ENCODE results near the gene EEF1AKMT3. TPM values are rescaled to one million over a fixed set of nuclear protein-coding genes. Genes with fewer than 3 reads are reported as not detected.

EEF1AKMT3 gene
- total RNA-seq, 1 experiment from 2014 or later: 5.0 TPM

DNA sequence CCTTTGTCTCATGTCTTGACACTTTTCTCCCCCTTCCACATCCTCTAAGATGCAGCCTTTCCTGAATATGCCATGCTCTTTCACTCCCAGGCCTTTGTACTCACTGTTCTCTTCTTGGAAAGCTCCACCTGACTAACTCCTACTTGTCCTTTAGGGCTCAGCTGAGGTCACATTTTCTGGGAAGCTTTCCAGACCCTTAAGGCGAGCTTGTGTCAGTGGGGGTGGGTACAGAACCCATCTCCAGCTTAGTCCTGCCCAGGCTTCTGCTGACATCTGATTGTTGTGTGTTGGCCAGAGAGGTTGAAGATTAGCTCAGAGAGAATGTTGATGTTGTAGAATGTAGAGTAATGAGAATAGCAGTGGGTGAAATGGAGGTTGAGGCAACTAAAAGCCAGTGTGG lies 7.3 kb downstream of the EEF1AKMT3 start:
- CTCF ChIA-PET: interaction anchor here (1.3 kb wide), 1 partner anchor 20 kb away, joined by 3 read pairs; no protein-coding TSS in a partner anchor
- Histone ChIP-seq H3K27me3 (ENCODE audit: insufficient read depth, low read length) (no peaks in the 10 kb centered on the region), H3K79me2 (ENCODE audit: insufficient read depth, low read length) (peaks cover 21% of the 10 kb centered on the region), H3K27ac (ENCODE audit: low read depth, low read length) (no peak overlapping the region), H3K9ac (ENCODE audit: low read length) (no peak overlapping the region), H3K4me1 (ENCODE audit: control insufficient read depth in 1 of 2, insufficient read depth in 2 of 2, low read length in 2 of 2) (peaks cover 6 to 10% of the 10 kb centered on the region in 2 experiments), H3K9me2 (ENCODE audit: insufficient read depth) (no peaks in the 10 kb centered on the region), H3K9me3 (ENCODE audit: control insufficient read depth in 1 of 2, insufficient read depth in 1 of 2, low read depth in 1 of 2, low read length in 2 of 2) (no peaks in the 10 kb centered on the region), H3K4me2 (ENCODE audit: low read length) (no peak overlapping the region), H2AFZ (ENCODE audit: low read depth, low read length, poor library complexity, severe bottlenecking) (no peak overlapping the region), H4K20me1 (ENCODE audit: insufficient read depth) (no peaks in the 10 kb centered on the region), H3K4me3 (replicated peaks in 1 of 2; ENCODE audit: low read depth in 1 of 2, low read length in 2 of 2) (no peak overlapping the region), H3K36me3 (ENCODE audit: control insufficient read depth in 1 of 2, insufficient read depth in 2 of 2, low read length in 2 of 2) (no peaks in the 10 kb centered on the region)
- RAD21 ChIA-PET (ENCODE audit: low non-redundant PET in 1 of 2, low total read pairs in 2 of 2, uncharacterized antibody in 2 of 2, unreplicated experiment in 2 of 2): no interaction called here
- TF ChIP-seq ZNF274 (IDR thresholded peaks at IDR 0.05; ENCODE audit: low read depth, low read length): no peak
- TF ChIP-seq TCF7L2 (IDR thresholded peaks at IDR 0.05; ENCODE audit: borderline replicate concordance, extremely low read depth, insufficient read depth, insufficient read length): no peak
- TF ChIP-seq EGR1 (IDR thresholded peaks at IDR 0.05; ENCODE audit: low read depth): no peak
- no peak for TF ChIP-seq CBX3 (IDR thresholded peaks at IDR 0.05; ENCODE audit: low read depth)
- no peak for TF ChIP-seq ZFX (IDR thresholded peaks at IDR 0.05)
- no peak for TF ChIP-seq EZH2 (IDR thresholded peaks at IDR 0.05)
- no peak for TF ChIP-seq FOSL1 (IDR thresholded peaks at IDR 0.05; ENCODE audit: low read depth)
- no peak for TF ChIP-seq SRF (IDR thresholded peaks at IDR 0.05; ENCODE audit: low read depth)
- no TSS peak for BruUV-seq (replicated peaks)
- ATAC-seq (no peak), DNase-seq (ENCODE audit: low read depth, low spot score) (no peak)
- POLR2A ChIA-PET: interaction anchor here (0.8 to 1.1 kb wide), 2 partner anchors 8 to 14 kb away, joined by 3 read pairs; partner anchors contain the start of genes EEF1AKMT3 and METTL1
- intact Hi-C loops (cut with micrococcal nuclease): no loop called here

DNA sequence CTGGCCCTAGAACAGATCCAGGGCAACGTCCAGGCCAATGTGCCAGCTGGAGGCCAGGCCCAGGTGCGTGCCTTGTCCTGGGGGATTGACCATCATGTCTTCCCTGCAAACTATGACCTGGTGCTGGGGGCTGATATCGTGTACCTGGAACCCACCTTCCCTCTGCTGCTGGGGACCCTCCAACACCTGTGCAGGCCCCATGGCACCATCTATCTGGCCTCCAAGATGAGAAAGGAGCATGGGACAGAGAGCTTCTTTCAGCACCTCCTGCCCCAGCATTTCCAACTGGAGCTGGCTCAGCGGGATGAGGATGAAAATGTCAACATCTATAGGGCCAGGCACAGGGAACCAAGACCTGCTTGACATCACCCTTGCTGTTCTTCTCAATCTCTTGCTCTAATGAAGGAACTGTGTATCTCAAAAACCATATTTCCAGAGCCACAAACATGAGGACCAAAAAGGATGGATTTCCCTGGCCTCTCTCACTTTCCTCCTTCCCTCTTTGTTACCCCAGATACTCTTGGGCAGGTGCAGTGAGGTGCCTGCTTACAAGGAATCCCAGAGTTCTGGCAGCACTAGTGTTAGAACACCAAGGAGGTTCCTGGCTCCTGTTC lies 8.0 kb downstream of the EEF1AKMT3 start:
- no peak for DNase-seq (ENCODE audit: low read depth, low spot score)
- H4K20me1 ChIP-seq (ENCODE audit: insufficient read depth): no peaks in the 10 kb centered on the region
- no peak overlapping the region for H3K9ac ChIP-seq (ENCODE audit: low read length)
- H3K36me3 ChIP-seq (ENCODE audit: control insufficient read depth in 1 of 2, insufficient read depth in 2 of 2, low read length in 2 of 2): peaks cover 0 to under 1% of the 10 kb centered on the region in 2 experiments; a peak in 1 of 4 replicates
- H3K27ac ChIP-seq (ENCODE audit: low read depth, low read length): no peak overlapping the region
- H3K4me2 ChIP-seq (ENCODE audit: low read length): no peak overlapping the region
- H2AFZ ChIP-seq (ENCODE audit: low read depth, low read length, poor library complexity, severe bottlenecking): no peak overlapping the region
- ChIA-PET CTCF (interaction anchor here (1.3 kb wide), 1 partner anchor 21 kb away, joined by 3 read pairs; no protein-coding TSS in a partner anchor), POLR2A (interaction anchor here (0.8 to 1.7 kb wide), 3 partner anchors 8 to 14 kb away, joined by 3 to 5 read pairs (median 3); partner anchors contain the start of genes CYP27B1, EEF1AKMT3 and METTL1), RAD21 (ENCODE audit: low non-redundant PET in 1 of 2, low total read pairs in 2 of 2, uncharacterized antibody in 2 of 2, unreplicated experiment in 2 of 2) (interaction anchor here in 1 of 2 experiments (0.7 kb wide), 1 partner anchor 10 kb away, joined by 3 read pairs; no protein-coding TSS in a partner anchor)
- no peaks in the 10 kb centered on the region for H3K9me3 ChIP-seq (ENCODE audit: control insufficient read depth in 1 of 2, insufficient read depth in 1 of 2, low read depth in 1 of 2, low read length in 2 of 2)
- intact Hi-C loops (cut with micrococcal nuclease): no loop called here
- H3K79me2 ChIP-seq (ENCODE audit: insufficient read depth, low read length): peaks cover 27% of the 10 kb centered on the region
- no peaks in the 10 kb centered on the region for H3K27me3 ChIP-seq (ENCODE audit: insufficient read depth, low read length)
- H3K4me1 ChIP-seq (ENCODE audit: control insufficient read depth in 1 of 2, insufficient read depth in 2 of 2, low read length in 2 of 2): peaks cover 6 to 10% of the 10 kb centered on the region in 2 experiments
- H3K9me2 ChIP-seq (ENCODE audit: insufficient read depth): no peaks in the 10 kb centered on the region
- ATAC-seq: no peak
- H3K4me3 ChIP-seq (replicated peaks in 1 of 2; ENCODE audit: low read depth in 1 of 2, low read length in 2 of 2): no peak overlapping the region
- BruUV-seq (replicated peaks): no TSS peak
- no peak for TF ChIP-seq ELF1 (IDR thresholded peaks at IDR 0.05; ENCODE audit: borderline replicate concordance, low read depth)
- TF ChIP-seq, protein P1, sequence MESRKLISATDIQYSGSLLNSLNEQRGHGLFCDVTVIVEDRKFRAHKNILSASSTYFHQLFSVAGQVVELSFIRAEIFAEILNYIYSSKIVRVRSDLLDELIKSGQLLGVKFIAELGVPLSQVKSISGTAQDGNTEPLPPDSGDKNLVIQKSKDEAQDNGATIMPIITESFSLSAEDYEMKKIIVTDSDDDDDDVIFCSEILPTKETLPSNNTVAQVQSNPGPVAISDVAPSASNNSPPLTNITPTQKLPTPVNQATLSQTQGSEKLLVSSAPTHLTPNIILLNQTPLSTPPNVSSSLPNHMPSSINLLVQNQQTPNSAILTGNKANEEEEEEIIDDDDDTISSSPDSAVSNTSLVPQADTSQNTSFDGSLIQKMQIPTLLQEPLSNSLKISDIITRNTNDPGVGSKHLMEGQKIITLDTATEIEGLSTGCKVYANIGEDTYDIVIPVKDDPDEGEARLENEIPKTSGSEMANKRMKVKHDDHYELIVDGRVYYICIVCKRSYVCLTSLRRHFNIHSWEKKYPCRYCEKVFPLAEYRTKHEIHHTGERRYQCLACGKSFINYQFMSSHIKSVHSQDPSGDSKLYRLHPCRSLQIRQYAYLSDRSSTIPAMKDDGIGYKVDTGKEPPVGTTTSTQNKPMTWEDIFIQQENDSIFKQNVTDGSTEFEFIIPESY (IDR thresholded peaks at IDR 0.05; ENCODE audit: extremely low read depth, insufficient replicate concordance, low read length): no peak
- TF ChIP-seq ZNF274 (IDR thresholded peaks at IDR 0.05; ENCODE audit: low read depth, low read length): no peak
- no peak for TF ChIP-seq SP1 (IDR thresholded peaks at IDR 0.05; ENCODE audit: low read depth)
- no peak for TF ChIP-seq CBX3 (IDR thresholded peaks at IDR 0.05; ENCODE audit: low read depth)
- TF ChIP-seq, protein P2, sequence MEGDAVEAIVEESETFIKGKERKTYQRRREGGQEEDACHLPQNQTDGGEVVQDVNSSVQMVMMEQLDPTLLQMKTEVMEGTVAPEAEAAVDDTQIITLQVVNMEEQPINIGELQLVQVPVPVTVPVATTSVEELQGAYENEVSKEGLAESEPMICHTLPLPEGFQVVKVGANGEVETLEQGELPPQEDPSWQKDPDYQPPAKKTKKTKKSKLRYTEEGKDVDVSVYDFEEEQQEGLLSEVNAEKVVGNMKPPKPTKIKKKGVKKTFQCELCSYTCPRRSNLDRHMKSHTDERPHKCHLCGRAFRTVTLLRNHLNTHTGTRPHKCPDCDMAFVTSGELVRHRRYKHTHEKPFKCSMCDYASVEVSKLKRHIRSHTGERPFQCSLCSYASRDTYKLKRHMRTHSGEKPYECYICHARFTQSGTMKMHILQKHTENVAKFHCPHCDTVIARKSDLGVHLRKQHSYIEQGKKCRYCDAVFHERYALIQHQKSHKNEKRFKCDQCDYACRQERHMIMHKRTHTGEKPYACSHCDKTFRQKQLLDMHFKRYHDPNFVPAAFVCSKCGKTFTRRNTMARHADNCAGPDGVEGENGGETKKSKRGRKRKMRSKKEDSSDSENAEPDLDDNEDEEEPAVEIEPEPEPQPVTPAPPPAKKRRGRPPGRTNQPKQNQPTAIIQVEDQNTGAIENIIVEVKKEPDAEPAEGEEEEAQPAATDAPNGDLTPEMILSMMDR (IDR thresholded peaks at IDR 0.05 in 2 of 3, conservative IDR thresholded peaks at IDR 0.05 in 1 of 3; ENCODE audit: borderline replicate concordance in 1 of 3, insufficient read depth in 1 of 3, low read depth in 2 of 3, low read length in 2 of 3): no peak
- TF ChIP-seq SRF (IDR thresholded peaks at IDR 0.05; ENCODE audit: low read depth): no peak
- no peak for TF ChIP-seq SIN3A (IDR thresholded peaks at IDR 0.05; ENCODE audit: low read depth)
- no peak for TF ChIP-seq TCF7L2 (IDR thresholded peaks at IDR 0.05; ENCODE audit: borderline replicate concordance, extremely low read depth, insufficient read depth, insufficient read length)

All from HCT116 (cell line).